GM12878 (cell line): ENCODE results near the gene STXBP2.

Source experiments
- CHD4 ChIP-seq: fragments of 200-600 bp; sonication (generic); IDR thresholded peaks from 2 replicates; pipeline ENCODE4 v1.6.1; 2016; ENCODE audit warnings: mild to moderate bottlenecking
- MEF2B ChIP-seq: fragments of 450-650 bp; IDR thresholded peaks from 2 replicates; pipeline ENCODE4 v1.6.1; 2018; ENCODE audit warnings: mild to moderate bottlenecking, moderate library complexity; ENCODE audit not compliant: partially characterized antibody, poor library complexity, severe bottlenecking
- POLR2A ChIP-seq: IDR thresholded peaks from 2 replicates; pipeline ENCODE4 v1.6.1; 2011; ENCODE audit warnings: low read depth, mild to moderate bottlenecking, low read length
- RB1 ChIP-seq: fragments of 450-650 bp; formaldehyde crosslinking; IDR thresholded peaks from 2 replicates; pipeline ENCODE4 v1.6.1; 2017; ENCODE audit warnings: mild to moderate bottlenecking, borderline replicate concordance
- ZNF622 ChIP-seq: fragments of 450-650 bp; IDR thresholded peaks from 2 replicates; pipeline ENCODE4 v1.6.1; 2017; ENCODE audit warnings: mild to moderate bottlenecking, inconsistent platforms
- TF ChIP-seq, protein P1 (sequence below), 3 experiments: IDR thresholded peaks in 2 of 3; conservative IDR thresholded peaks in 1 of 3; 2 replicates each; pipeline ENCODE4 v1.5.1; 2011; ENCODE audit warnings: low read depth in 3 of 3, low read length in 3 of 3, mild to moderate bottlenecking in 3 of 3, control low read depth in 2 of 3, moderate library complexity in 2 of 3, inconsistent platforms in 1 of 3, mixed read lengths in 1 of 3; ENCODE audit not compliant: control insufficient read depth in 2 of 3, insufficient read depth in 1 of 3; ENCODE audit errors: extremely low read depth in 1 of 3
- TF ChIP-seq, protein P2 (sequence below): IDR thresholded peaks from 2 replicates; pipeline ENCODE4 v1.6.1; 2012; ENCODE audit warnings: low read depth, low read length, improper control_type of control experiment

DNA sequence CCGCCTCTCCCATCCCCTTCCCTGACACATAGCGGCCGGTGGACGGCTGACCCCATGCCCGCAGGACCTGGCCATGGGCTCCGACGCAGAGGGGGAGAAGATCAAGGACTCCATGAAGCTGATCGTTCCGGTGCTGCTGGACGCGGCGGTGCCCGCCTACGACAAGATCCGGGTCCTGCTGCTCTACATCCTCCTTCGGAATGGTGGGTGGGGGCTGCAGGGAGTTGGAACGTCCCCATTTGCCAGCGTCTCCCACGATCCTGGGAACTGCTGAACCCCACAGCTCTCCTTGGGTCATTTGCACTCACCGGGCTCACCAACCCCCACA lies 7.6 kb downstream of the STXBP2 start:
- TF ChIP-seq, protein P1, sequence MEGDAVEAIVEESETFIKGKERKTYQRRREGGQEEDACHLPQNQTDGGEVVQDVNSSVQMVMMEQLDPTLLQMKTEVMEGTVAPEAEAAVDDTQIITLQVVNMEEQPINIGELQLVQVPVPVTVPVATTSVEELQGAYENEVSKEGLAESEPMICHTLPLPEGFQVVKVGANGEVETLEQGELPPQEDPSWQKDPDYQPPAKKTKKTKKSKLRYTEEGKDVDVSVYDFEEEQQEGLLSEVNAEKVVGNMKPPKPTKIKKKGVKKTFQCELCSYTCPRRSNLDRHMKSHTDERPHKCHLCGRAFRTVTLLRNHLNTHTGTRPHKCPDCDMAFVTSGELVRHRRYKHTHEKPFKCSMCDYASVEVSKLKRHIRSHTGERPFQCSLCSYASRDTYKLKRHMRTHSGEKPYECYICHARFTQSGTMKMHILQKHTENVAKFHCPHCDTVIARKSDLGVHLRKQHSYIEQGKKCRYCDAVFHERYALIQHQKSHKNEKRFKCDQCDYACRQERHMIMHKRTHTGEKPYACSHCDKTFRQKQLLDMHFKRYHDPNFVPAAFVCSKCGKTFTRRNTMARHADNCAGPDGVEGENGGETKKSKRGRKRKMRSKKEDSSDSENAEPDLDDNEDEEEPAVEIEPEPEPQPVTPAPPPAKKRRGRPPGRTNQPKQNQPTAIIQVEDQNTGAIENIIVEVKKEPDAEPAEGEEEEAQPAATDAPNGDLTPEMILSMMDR (IDR thresholded peaks at IDR 0.05 in 2 of 3, conservative IDR thresholded peaks at IDR 0.05 in 1 of 3; ENCODE audit: control insufficient read depth in 2 of 3, extremely low read depth in 1 of 3, insufficient read depth in 1 of 3, low read depth in 3 of 3, low read length in 3 of 3): no peak
- TF ChIP-seq POLR2A (no peak), CHD4 (no peak), MEF2B (no peak), RB1 (no peak), ZNF622 (no peak)
- TF ChIP-seq, protein P2, sequence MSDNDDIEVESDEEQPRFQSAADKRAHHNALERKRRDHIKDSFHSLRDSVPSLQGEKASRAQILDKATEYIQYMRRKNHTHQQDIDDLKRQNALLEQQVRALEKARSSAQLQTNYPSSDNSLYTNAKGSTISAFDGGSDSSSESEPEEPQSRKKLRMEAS: no peak
